Osteocyte (in vitro differentiated cells): Measurements from ENCODE around the gene ATP2A3. TPM values are rescaled to one million over a fixed set of nuclear protein-coding genes. Genes with fewer than 3 reads are reported as not detected.
A peak's percentile ranks its signal among the peaks of the same experiment; 100 is the strongest.

Source experiments
- DNase-seq: peaks from one replicate; pipeline ENCODE4 v3.0.0; 2021; ENCODE audit warnings: mixed read lengths; ENCODE audit not compliant: unreplicated experiment; ENCODE audit errors: extremely low spot score
- H3K27ac Mint-ChIP-seq: one replicate; pipeline ENCODE4 v1.8.0; 2021; ENCODE audit warnings: mild to moderate bottlenecking, mixed read lengths; ENCODE audit not compliant: unreplicated experiment
- H3K27me3 Mint-ChIP-seq: one replicate; pipeline ENCODE4 v1.8.0; 2021; ENCODE audit warnings: mixed read lengths; ENCODE audit not compliant: unreplicated experiment
- H3K36me3 Mint-ChIP-seq: one replicate; pipeline ENCODE4 v1.8.0; 2021; ENCODE audit warnings: mixed read lengths; ENCODE audit not compliant: unreplicated experiment
- H3K4me1 Mint-ChIP-seq: one replicate; pipeline ENCODE4 v1.8.0; 2021; ENCODE audit warnings: mixed read lengths; ENCODE audit not compliant: unreplicated experiment
- H3K4me3 Mint-ChIP-seq: one replicate; pipeline ENCODE4 v1.8.0; 2021; ENCODE audit warnings: mild to moderate bottlenecking, moderate library complexity, mixed read lengths; ENCODE audit not compliant: unreplicated experiment
- H3K9me3 Mint-ChIP-seq: one replicate; pipeline ENCODE4 v1.8.0; 2021; ENCODE audit warnings: mixed read lengths; ENCODE audit not compliant: unreplicated experiment
- CTCF ChIP-seq: fragments of 200-600 bp; sonication (generic); IDR thresholded peaks from 2 replicates; pipeline ENCODE4 v1.5.0; 2021; ENCODE audit warnings: antibody characterized with exemption, mild to moderate bottlenecking, moderate library complexity
- total RNA-seq: library from RNA; stranded (reverse); gene quantifications from 2 replicates; pipeline ENCODE4 v1.2.1, GENCODE V29; 2021

The ATP2A3 gene
- total RNA-seq, 1 donor from 2014 or later = not detected

- Mint-ChIP-seq H3K4me3 (no peak overlapping the region), H3K4me1 (peaks cover 53% of the 10 kb centered on the region), H3K36me3 (no peaks in the 10 kb centered on the region), H3K27me3 (no peaks in the 10 kb centered on the region), H3K9me3 (no peaks in the 10 kb centered on the region), H3K27ac (peak overlapping the region; percentile 56)
- TF ChIP-seq CTCF = no peak
- no peak for DNase-seq
These were observed 76.8 kb downstream of the ATP2A3 start for GRCh38 chr17:3887394-3887793.

- TF ChIP-seq CTCF = no peak
- Mint-ChIP-seq H3K9me3 (no peaks in the 10 kb centered on the region), H3K36me3 (no peaks in the 10 kb centered on the region), H3K4me1 (peaks cover 49% of the 10 kb centered on the region), H3K27me3 (no peaks in the 10 kb centered on the region), H3K27ac (peak overlapping the region; percentile 56), H3K4me3 (no peak overlapping the region)
- no peak for DNase-seq
These were observed 77.5 kb downstream of the ATP2A3 start for GRCh38 chr17:3886776-3887175.

GRCh38 chr17:3885970-3886369, 78.3 kb downstream of the ATP2A3 start:
- H3K27ac Mint-ChIP-seq = peak overlapping the region; percentile 73
- no peaks in the 10 kb centered on the region for H3K36me3 Mint-ChIP-seq
- H3K27me3 Mint-ChIP-seq = no peaks in the 10 kb centered on the region
- no peak for TF ChIP-seq CTCF
- H3K4me1 Mint-ChIP-seq = peaks cover 40% of the 10 kb centered on the region
- H3K4me3 Mint-ChIP-seq = no peak overlapping the region
- no peaks in the 10 kb centered on the region for H3K9me3 Mint-ChIP-seq
- no peak for DNase-seq

- DNase-seq = no peak
- Mint-ChIP-seq H3K36me3 (no peaks in the 10 kb centered on the region), H3K9me3 (no peaks in the 10 kb centered on the region), H3K27ac (no peak overlapping the region), H3K27me3 (no peaks in the 10 kb centered on the region), H3K4me3 (no peak overlapping the region), H3K4me1 (peaks cover 33% of the 10 kb centered on the region)
- TF ChIP-seq CTCF = no peak
These were observed 79.0 kb downstream of the ATP2A3 start for GRCh38 chr17:3885271-3885670.

- no peaks in the 10 kb centered on the region for H3K27me3 Mint-ChIP-seq
These were observed 80.0 kb downstream of the ATP2A3 start for GRCh38 chr17:3884188-3884587.

More at GRCh38 chr17:3884188-3884587, 80.0 kb downstream of the ATP2A3 start:
- H3K4me1 Mint-ChIP-seq = peaks cover 30% of the 10 kb centered on the region
- H3K27ac Mint-ChIP-seq = no peak overlapping the region
- DNase-seq = no peak
- H3K9me3 Mint-ChIP-seq = no peaks in the 10 kb centered on the region
- no peak overlapping the region for H3K4me3 Mint-ChIP-seq
- H3K36me3 Mint-ChIP-seq = no peaks in the 10 kb centered on the region
- TF ChIP-seq CTCF = no peak
